ENCODE measurements around the gene DCAF6. TPM values are rescaled to one million over a fixed set of nuclear protein-coding genes. Genes with fewer than 3 reads are reported as not detected.

The DCAF6 gene
- total and polyA plus RNA-seq, 5 donors from 2014 or later: 9.7 to 25.5 (median 11.7) TPM

- H3K27ac ChIP-seq (ENCODE audit: insufficient read depth, low read length, poor library complexity, severe bottlenecking): no peak overlapping the region
- Mint-ChIP-seq H3K4me1 (peaks cover 5 to 14% (median 8%) of the 10 kb centered on the region in 4 donors), H3K4me3 (no peak overlapping the region), H3K27ac (peak overlapping the region in 1 of 3 donors; percentile 49), H3K36me3 (peaks cover 51% of the 10 kb centered on the region), H3K9me3 (no peaks in the 10 kb centered on the region), H3K27me3 (no peaks in the 10 kb centered on the region)
- H3K9me3 ChIP-seq (ENCODE audit: control insufficient read depth in 2 of 2, low read length in 2 of 2): no peaks in the 10 kb centered on the region
- ATAC-seq (ENCODE audit: low read depth in 2 of 2) (no peak), DNase-seq (no peak)
- no peaks in the 10 kb centered on the region for H3K4me1 ChIP-seq (ENCODE audit: control insufficient read depth, insufficient read depth, low read length, poor library complexity, severe bottlenecking)
- H3K4me3 ChIP-seq (ENCODE audit: low read depth, low read length): no peak overlapping the region
- peaks cover 37% of the 10 kb centered on the region for H3K36me3 ChIP-seq (ENCODE audit: control insufficient read depth, insufficient read depth, low read length)
- no peaks in the 10 kb centered on the region for H3K27me3 ChIP-seq (ENCODE audit: control insufficient read depth, insufficient read depth, low read length)
Observed at GRCh38 chr1:168004531-168004930, 68.0 kb downstream of the DCAF6 start.

GRCh38 chr1:168005529-168005928 is 69.0 kb downstream of the DCAF6 start:
- no peaks in the 10 kb centered on the region for H3K27me3 ChIP-seq (ENCODE audit: control insufficient read depth, insufficient read depth, low read length)
- H3K9me3 ChIP-seq (ENCODE audit: control insufficient read depth in 2 of 2, low read length in 2 of 2): no peaks in the 10 kb centered on the region
- Mint-ChIP-seq H3K27me3 (no peaks in the 10 kb centered on the region), H3K4me3 (no peak overlapping the region), H3K4me1 (peaks cover 3 to 10% (median 7%) of the 10 kb centered on the region in 4 donors), H3K36me3 (peaks cover 46% of the 10 kb centered on the region), H3K9me3 (no peaks in the 10 kb centered on the region), H3K27ac (no peak overlapping the region)
- peaks cover 37% of the 10 kb centered on the region for H3K36me3 ChIP-seq (ENCODE audit: control insufficient read depth, insufficient read depth, low read length)
- DNase-seq (no peak), ATAC-seq (ENCODE audit: low read depth in 2 of 2) (no peak)
- H3K27ac ChIP-seq (ENCODE audit: insufficient read depth, low read length, poor library complexity, severe bottlenecking): no peak overlapping the region
- H3K4me3 ChIP-seq (ENCODE audit: low read depth, low read length): no peak overlapping the region
- no peaks in the 10 kb centered on the region for H3K4me1 ChIP-seq (ENCODE audit: control insufficient read depth, insufficient read depth, low read length, poor library complexity, severe bottlenecking)

- Mint-ChIP-seq H3K4me3 (no peak overlapping the region), H3K36me3 (peaks cover 33% of the 10 kb centered on the region), H3K4me1 (peaks cover 0 to 6% (median 4%) of the 10 kb centered on the region in 4 donors), H3K27me3 (no peaks in the 10 kb centered on the region), H3K27ac (peak overlapping the region in 1 of 3 donors; percentile 9), H3K9me3 (no peaks in the 10 kb centered on the region)
- no peaks in the 10 kb centered on the region for H3K9me3 ChIP-seq (ENCODE audit: control insufficient read depth in 2 of 2, low read length in 2 of 2)
- H3K27ac ChIP-seq (ENCODE audit: insufficient read depth, low read length, poor library complexity, severe bottlenecking): no peak overlapping the region
- no peaks in the 10 kb centered on the region for H3K4me1 ChIP-seq (ENCODE audit: control insufficient read depth, insufficient read depth, low read length, poor library complexity, severe bottlenecking)
- DNase-seq (no peak), ATAC-seq (ENCODE audit: low read depth in 2 of 2) (no peak)
- H3K4me3 ChIP-seq (ENCODE audit: low read depth, low read length): no peak overlapping the region
- no peaks in the 10 kb centered on the region for H3K27me3 ChIP-seq (ENCODE audit: control insufficient read depth, insufficient read depth, low read length)
- peaks cover 42% of the 10 kb centered on the region for H3K36me3 ChIP-seq (ENCODE audit: control insufficient read depth, insufficient read depth, low read length)
Observed at GRCh38 chr1:168007691-168008090, 71.2 kb downstream of the DCAF6 start.

- H3K27ac Mint-ChIP-seq: peak overlapping the region in 1 of 3 donors; percentile 15
- Histone ChIP-seq H3K9me3 (ENCODE audit: control insufficient read depth in 2 of 2, low read length in 2 of 2) (no peaks in the 10 kb centered on the region), H3K4me1 (ENCODE audit: control insufficient read depth, insufficient read depth, low read length, poor library complexity, severe bottlenecking) (no peaks in the 10 kb centered on the region), H3K27me3 (ENCODE audit: control insufficient read depth, insufficient read depth, low read length) (no peaks in the 10 kb centered on the region), H3K4me3 (ENCODE audit: low read depth, low read length) (no peak overlapping the region), H3K27ac (ENCODE audit: insufficient read depth, low read length, poor library complexity, severe bottlenecking) (no peak overlapping the region), H3K36me3 (ENCODE audit: control insufficient read depth, insufficient read depth, low read length) (peaks cover 48% of the 10 kb centered on the region)
- H3K4me1 Mint-ChIP-seq: peaks cover 0 to 5% (median 4%) of the 10 kb centered on the region in 4 donors
- H3K4me3 Mint-ChIP-seq: no peak overlapping the region
- no peak for ATAC-seq (ENCODE audit: low read depth in 2 of 2)
- H3K9me3 Mint-ChIP-seq: no peaks in the 10 kb centered on the region
- H3K36me3 Mint-ChIP-seq: peaks cover 29% of the 10 kb centered on the region
- H3K27me3 Mint-ChIP-seq: no peaks in the 10 kb centered on the region
- no peak for DNase-seq
Observed at GRCh38 chr1:168008595-168008994, 72.1 kb downstream of the DCAF6 start.

GRCh38 chr1:168009322-168009721 is 72.8 kb downstream of the DCAF6 start:
- Mint-ChIP-seq H3K4me3 (no peak overlapping the region), H3K27ac (peak overlapping the region in 2 of 3 donors; percentile 14 to 20), H3K4me1 (peaks cover 3 to 4% (median 4%) of the 10 kb centered on the region in 4 donors), H3K9me3 (no peaks in the 10 kb centered on the region), H3K27me3 (no peaks in the 10 kb centered on the region), H3K36me3 (peaks cover 31% of the 10 kb centered on the region)
- DNase-seq (no peak), ATAC-seq (ENCODE audit: low read depth in 2 of 2) (no peak)
- Histone ChIP-seq H3K27ac (ENCODE audit: insufficient read depth, low read length, poor library complexity, severe bottlenecking) (no peak overlapping the region), H3K4me1 (ENCODE audit: control insufficient read depth, insufficient read depth, low read length, poor library complexity, severe bottlenecking) (no peaks in the 10 kb centered on the region), H3K4me3 (ENCODE audit: low read depth, low read length) (no peak overlapping the region), H3K36me3 (ENCODE audit: control insufficient read depth, insufficient read depth, low read length) (peaks cover 41% of the 10 kb centered on the region), H3K27me3 (ENCODE audit: control insufficient read depth, insufficient read depth, low read length) (no peaks in the 10 kb centered on the region), H3K9me3 (ENCODE audit: control insufficient read depth in 2 of 2, low read length in 2 of 2) (no peaks in the 10 kb centered on the region)

GRCh38 chr1:168019407-168019806 is 82.9 kb downstream of the DCAF6 start:
- H3K36me3 ChIP-seq (ENCODE audit: control insufficient read depth, insufficient read depth, low read length): peaks cover 34% of the 10 kb centered on the region
- H3K4me1 Mint-ChIP-seq: peaks cover 0 to 3% (median 0%) of the 10 kb centered on the region in 4 donors
- no peak for ATAC-seq (ENCODE audit: low read depth in 2 of 2)

GRCh38 chr1:168031198-168031597 is 94.7 kb downstream of the DCAF6 start:
- no peak overlapping the region for H3K4me3 Mint-ChIP-seq
- Histone ChIP-seq H3K4me1 (ENCODE audit: control insufficient read depth, insufficient read depth, low read length, poor library complexity, severe bottlenecking) (no peaks in the 10 kb centered on the region), H3K27ac (ENCODE audit: insufficient read depth, low read length, poor library complexity, severe bottlenecking) (no peak overlapping the region), H3K27me3 (ENCODE audit: control insufficient read depth, insufficient read depth, low read length) (no peaks in the 10 kb centered on the region), H3K36me3 (ENCODE audit: control insufficient read depth, insufficient read depth, low read length) (peaks cover 3% of the 10 kb centered on the region), H3K4me3 (ENCODE audit: low read depth, low read length) (no peak overlapping the region), H3K9me3 (ENCODE audit: control insufficient read depth in 2 of 2, low read length in 2 of 2) (no peaks in the 10 kb centered on the region)
- H3K9me3 Mint-ChIP-seq: peaks cover 0 to 2% (median 0%) of the 10 kb centered on the region in 7 donors
- peaks cover 2% of the 10 kb centered on the region for H3K36me3 Mint-ChIP-seq
- no peaks in the 10 kb centered on the region for H3K27me3 Mint-ChIP-seq
- H3K4me1 Mint-ChIP-seq: no peaks in the 10 kb centered on the region
- no peak for ATAC-seq (ENCODE audit: low read depth in 2 of 2)
- DNase-seq: no peak
- H3K27ac Mint-ChIP-seq: no peak overlapping the region

More at GRCh38 chr1:168019407-168019806, 82.9 kb downstream of the DCAF6 start:
- Mint-ChIP-seq H3K4me3 (no peak overlapping the region), H3K9me3 (no peaks in the 10 kb centered on the region), H3K36me3 (peaks cover 24% of the 10 kb centered on the region), H3K27me3 (no peaks in the 10 kb centered on the region), H3K27ac (no peak overlapping the region)
- Histone ChIP-seq H3K9me3 (ENCODE audit: control insufficient read depth in 2 of 2, low read length in 2 of 2) (no peaks in the 10 kb centered on the region), H3K27me3 (ENCODE audit: control insufficient read depth, insufficient read depth, low read length) (no peaks in the 10 kb centered on the region), H3K27ac (ENCODE audit: insufficient read depth, low read length, poor library complexity, severe bottlenecking) (no peak overlapping the region), H3K4me1 (ENCODE audit: control insufficient read depth, insufficient read depth, low read length, poor library complexity, severe bottlenecking) (no peaks in the 10 kb centered on the region), H3K4me3 (ENCODE audit: low read depth, low read length) (no peak overlapping the region)
- DNase-seq: no peak

GRCh38 chr1:168031627-168032026 is 95.1 kb downstream of the DCAF6 start:
- no peaks in the 10 kb centered on the region for H3K9me3 ChIP-seq (ENCODE audit: control insufficient read depth in 2 of 2, low read length in 2 of 2)
- no peak overlapping the region for H3K4me3 Mint-ChIP-seq
- H3K4me1 Mint-ChIP-seq: no peaks in the 10 kb centered on the region
- H3K27me3 ChIP-seq (ENCODE audit: control insufficient read depth, insufficient read depth, low read length): no peaks in the 10 kb centered on the region
- no peaks in the 10 kb centered on the region for H3K36me3 ChIP-seq (ENCODE audit: control insufficient read depth, insufficient read depth, low read length)
- H3K36me3 Mint-ChIP-seq: peaks cover 6% of the 10 kb centered on the region
- H3K27me3 Mint-ChIP-seq: no peaks in the 10 kb centered on the region
- DNase-seq (no peak), ATAC-seq (ENCODE audit: low read depth in 2 of 2) (no peak)
- H3K4me1 ChIP-seq (ENCODE audit: control insufficient read depth, insufficient read depth, low read length, poor library complexity, severe bottlenecking): no peaks in the 10 kb centered on the region
- peaks cover 0 to 2% (median 0%) of the 10 kb centered on the region in 7 donors for H3K9me3 Mint-ChIP-seq
- H3K4me3 ChIP-seq (ENCODE audit: low read depth, low read length): no peak overlapping the region
- no peak overlapping the region for H3K27ac ChIP-seq (ENCODE audit: insufficient read depth, low read length, poor library complexity, severe bottlenecking)
- H3K27ac Mint-ChIP-seq: no peak overlapping the region

Data from CD4-positive, CD25-positive, alpha-beta regulatory T cell (primary cell).